Measurements from ENCODE around the gene EGLN3.

GRCh38 chr14:33910435-33910834, 40.4 kb downstream of the EGLN3 start:
- no peak for TF ChIP-seq POLR2A (IDR thresholded peaks at IDR 0.05)
- no peak for TF ChIP-seq CTCF (IDR thresholded peaks at IDR 0.05)
